Prostate gland (tissue), 2 donors: ENCODE measurements around the gene ICAM4.

Source experiments
- POLR2A ChIP-seq: fragments of 450-650 bp; IDR thresholded peaks from one replicate; pipeline ENCODE4 v1.6.1; 2016; ENCODE audit warnings: antibody characterized with exemption, mild to moderate bottlenecking
- POLR2AphosphoS5 ChIP-seq: sonication (generic); formaldehyde crosslinking; IDR thresholded peaks from one replicate; pipeline ENCODE4 v1.6.1; 2017; ENCODE audit warnings: antibody characterized with exemption
- TF ChIP-seq, protein P1 (sequence below), 4 experiments: fragments of 200-600 bp in 2 of 4; fragments of 450-650 bp in 2 of 4; sonication (generic) in 2 of 4; IDR thresholded peaks; 1 replicate in 3 of 4; 2 replicates in 1 of 4; pipeline ENCODE4 v1.5.1; 2016 to 2019; ENCODE audit warnings: antibody characterized with exemption in 4 of 4, mild to moderate bottlenecking in 2 of 4, moderate library complexity in 2 of 4

GRCh38 chr19:10271543-10272086, 15.1 kb upstream of the ICAM4 start:
- TF ChIP-seq, protein P1, sequence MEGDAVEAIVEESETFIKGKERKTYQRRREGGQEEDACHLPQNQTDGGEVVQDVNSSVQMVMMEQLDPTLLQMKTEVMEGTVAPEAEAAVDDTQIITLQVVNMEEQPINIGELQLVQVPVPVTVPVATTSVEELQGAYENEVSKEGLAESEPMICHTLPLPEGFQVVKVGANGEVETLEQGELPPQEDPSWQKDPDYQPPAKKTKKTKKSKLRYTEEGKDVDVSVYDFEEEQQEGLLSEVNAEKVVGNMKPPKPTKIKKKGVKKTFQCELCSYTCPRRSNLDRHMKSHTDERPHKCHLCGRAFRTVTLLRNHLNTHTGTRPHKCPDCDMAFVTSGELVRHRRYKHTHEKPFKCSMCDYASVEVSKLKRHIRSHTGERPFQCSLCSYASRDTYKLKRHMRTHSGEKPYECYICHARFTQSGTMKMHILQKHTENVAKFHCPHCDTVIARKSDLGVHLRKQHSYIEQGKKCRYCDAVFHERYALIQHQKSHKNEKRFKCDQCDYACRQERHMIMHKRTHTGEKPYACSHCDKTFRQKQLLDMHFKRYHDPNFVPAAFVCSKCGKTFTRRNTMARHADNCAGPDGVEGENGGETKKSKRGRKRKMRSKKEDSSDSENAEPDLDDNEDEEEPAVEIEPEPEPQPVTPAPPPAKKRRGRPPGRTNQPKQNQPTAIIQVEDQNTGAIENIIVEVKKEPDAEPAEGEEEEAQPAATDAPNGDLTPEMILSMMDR (IDR thresholded peaks at IDR 0.05), result no peak
- TF ChIP-seq POLR2AphosphoS5 (no peak), POLR2A (no peak)
